Measurements from ENCODE around the gene CYP4F12. TPM values are rescaled to one million over a fixed set of nuclear protein-coding genes. Genes with fewer than 3 reads are reported as not detected.

CYP4F12 gene
- polyA plus RNA-seq, 1 donor (not counting 4 experiments of a cell fraction or from before 2014, with no cell fraction given) = 2.0 TPM

DNA sequence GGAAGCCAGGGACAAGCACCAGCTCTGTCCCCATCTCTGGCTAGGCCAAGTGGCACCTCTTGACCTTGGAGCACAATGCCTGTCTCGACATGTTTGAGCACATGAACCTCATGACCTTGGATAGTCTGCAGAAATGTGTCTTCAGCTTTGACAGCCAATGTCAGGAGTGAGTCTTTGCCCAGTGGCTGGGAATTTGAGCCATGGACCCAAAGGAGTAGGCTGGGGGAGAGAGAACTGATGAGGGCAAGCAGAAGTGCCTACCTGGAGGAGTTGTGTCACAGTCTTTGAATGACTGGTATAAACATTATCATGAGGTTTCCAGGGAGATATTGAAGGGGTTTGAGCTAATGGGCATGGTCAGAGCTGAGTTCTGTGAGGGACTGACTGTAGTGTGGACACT is 6.7 kb upstream of the CYP4F12 start:
- H3K9ac ChIP-seq (ENCODE audit: control insufficient read depth, extremely low read depth, insufficient read depth, low read length) = no peak overlapping the region
- no peak overlapping the region for H3K4me3 ChIP-seq (ENCODE audit: control insufficient read depth in 2 of 3, extremely low read depth in 1 of 3, insufficient read depth in 2 of 3, low read depth in 1 of 3, low read length in 3 of 3)
- TF ChIP-seq, protein P1, sequence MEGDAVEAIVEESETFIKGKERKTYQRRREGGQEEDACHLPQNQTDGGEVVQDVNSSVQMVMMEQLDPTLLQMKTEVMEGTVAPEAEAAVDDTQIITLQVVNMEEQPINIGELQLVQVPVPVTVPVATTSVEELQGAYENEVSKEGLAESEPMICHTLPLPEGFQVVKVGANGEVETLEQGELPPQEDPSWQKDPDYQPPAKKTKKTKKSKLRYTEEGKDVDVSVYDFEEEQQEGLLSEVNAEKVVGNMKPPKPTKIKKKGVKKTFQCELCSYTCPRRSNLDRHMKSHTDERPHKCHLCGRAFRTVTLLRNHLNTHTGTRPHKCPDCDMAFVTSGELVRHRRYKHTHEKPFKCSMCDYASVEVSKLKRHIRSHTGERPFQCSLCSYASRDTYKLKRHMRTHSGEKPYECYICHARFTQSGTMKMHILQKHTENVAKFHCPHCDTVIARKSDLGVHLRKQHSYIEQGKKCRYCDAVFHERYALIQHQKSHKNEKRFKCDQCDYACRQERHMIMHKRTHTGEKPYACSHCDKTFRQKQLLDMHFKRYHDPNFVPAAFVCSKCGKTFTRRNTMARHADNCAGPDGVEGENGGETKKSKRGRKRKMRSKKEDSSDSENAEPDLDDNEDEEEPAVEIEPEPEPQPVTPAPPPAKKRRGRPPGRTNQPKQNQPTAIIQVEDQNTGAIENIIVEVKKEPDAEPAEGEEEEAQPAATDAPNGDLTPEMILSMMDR (optimal IDR thresholded peaks at IDR 0.05 in 1 of 3, IDR thresholded peaks at IDR 0.05 in 1 of 3, conservative IDR thresholded peaks at IDR 0.05 in 1 of 3; ENCODE audit: extremely low read depth in 1 of 3, insufficient read depth in 2 of 3, low read length in 3 of 3) = no peak
- no peak for TF ChIP-seq EZH2 (IDR thresholded peaks at IDR 0.05; ENCODE audit: low read length)
- H2AFZ ChIP-seq (ENCODE audit: control insufficient read depth, low read length) = no peak overlapping the region
- no peak for DNase-seq (ENCODE audit: low read depth, low spot score)
- H3K27ac ChIP-seq (ENCODE audit: control insufficient read depth, insufficient read depth, low read length) = no peak overlapping the region
- H3K9me1 ChIP-seq (ENCODE audit: control insufficient read depth, extremely low read depth, insufficient read depth, low read length) = no peaks in the 10 kb centered on the region
- no peak overlapping the region for H3K4me2 ChIP-seq (ENCODE audit: control insufficient read depth, extremely low read depth, insufficient read depth, low read depth, low read length)
- dilution Hi-C loops (cut with MboI; ENCODE audit: extremely low pct_ligation_motif_present, low sequenced_read_pairs) = no loop called here
- no peaks in the 10 kb centered on the region for H4K20me1 ChIP-seq (ENCODE audit: control insufficient read depth, extremely low read depth, insufficient read depth, low read length)
- H3K79me2 ChIP-seq (ENCODE audit: control insufficient read depth, insufficient read depth, low read length) = no peaks in the 10 kb centered on the region
- H3K4me1 ChIP-seq (ENCODE audit: control insufficient read depth, extremely low read depth, insufficient read depth, low read length) = no peaks in the 10 kb centered on the region
- FAIRE-seq = no peak
- no peaks in the 10 kb centered on the region for H3K36me3 ChIP-seq (ENCODE audit: control insufficient read depth in 2 of 2, extremely low read depth in 1 of 2, insufficient read depth in 2 of 2, low read length in 2 of 2)
- H3K27me3 ChIP-seq (ENCODE audit: control insufficient read depth, extremely low read depth, insufficient read depth, low read length) = no peaks in the 10 kb centered on the region
- no peaks in the 10 kb centered on the region for H3K9me3 ChIP-seq (ENCODE audit: control insufficient read depth, low read depth, low read length)

DNA sequence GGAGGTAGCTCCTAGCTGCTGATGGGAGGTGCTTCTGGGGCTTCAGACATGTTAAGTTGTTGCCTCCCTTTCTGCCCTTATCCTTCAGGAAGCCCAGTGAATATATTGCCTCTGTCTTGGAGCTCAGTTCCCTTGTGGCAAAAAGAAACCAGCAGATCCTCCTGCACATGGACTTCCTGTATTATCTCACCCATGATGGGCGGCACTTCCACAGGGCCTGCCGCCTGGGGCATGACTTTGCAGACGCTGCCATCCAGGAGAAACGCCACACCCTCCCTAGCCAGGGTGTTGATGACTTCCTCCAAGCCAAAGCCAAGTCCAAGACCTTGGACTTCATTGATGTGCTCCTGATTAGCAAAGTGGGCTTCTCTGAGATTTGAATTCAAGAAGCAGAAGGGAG is 6.0 kb upstream of the CYP4F12 start:
- TF ChIP-seq EZH2 (IDR thresholded peaks at IDR 0.05; ENCODE audit: low read length) = no peak
- TF ChIP-seq, protein P1 (optimal IDR thresholded peaks at IDR 0.05 in 1 of 3, IDR thresholded peaks at IDR 0.05 in 1 of 3, conservative IDR thresholded peaks at IDR 0.05 in 1 of 3; ENCODE audit: extremely low read depth in 1 of 3, insufficient read depth in 2 of 3, low read length in 3 of 3) = no peak
- Histone ChIP-seq H3K4me3 (ENCODE audit: control insufficient read depth in 2 of 3, extremely low read depth in 1 of 3, insufficient read depth in 2 of 3, low read depth in 1 of 3, low read length in 3 of 3) (no peak overlapping the region), H3K4me1 (ENCODE audit: control insufficient read depth, extremely low read depth, insufficient read depth, low read length) (no peaks in the 10 kb centered on the region), H3K27me3 (ENCODE audit: control insufficient read depth, extremely low read depth, insufficient read depth, low read length) (no peaks in the 10 kb centered on the region), H2AFZ (ENCODE audit: control insufficient read depth, low read length) (no peak overlapping the region), H3K4me2 (ENCODE audit: control insufficient read depth, extremely low read depth, insufficient read depth, low read depth, low read length) (no peak overlapping the region), H3K9me1 (ENCODE audit: control insufficient read depth, extremely low read depth, insufficient read depth, low read length) (no peaks in the 10 kb centered on the region), H3K27ac (ENCODE audit: control insufficient read depth, insufficient read depth, low read length) (no peak overlapping the region), H3K36me3 (ENCODE audit: control insufficient read depth in 2 of 2, extremely low read depth in 1 of 2, insufficient read depth in 2 of 2, low read length in 2 of 2) (no peaks in the 10 kb centered on the region), H3K9me3 (ENCODE audit: control insufficient read depth, low read depth, low read length) (no peaks in the 10 kb centered on the region), H4K20me1 (ENCODE audit: control insufficient read depth, extremely low read depth, insufficient read depth, low read length) (no peaks in the 10 kb centered on the region), H3K9ac (ENCODE audit: control insufficient read depth, extremely low read depth, insufficient read depth, low read length) (no peak overlapping the region), H3K79me2 (ENCODE audit: control insufficient read depth, insufficient read depth, low read length) (no peaks in the 10 kb centered on the region)
- dilution Hi-C loops (cut with MboI; ENCODE audit: extremely low pct_ligation_motif_present, low sequenced_read_pairs) = no loop called here
- FAIRE-seq = no peak
- no peak for DNase-seq (ENCODE audit: low read depth, low spot score)

All from keratinocyte (primary cell).